Forelimb muscle (tissue), 1 donor: ENCODE measurements around the gene ZNF583. TPM values are rescaled to one million over a fixed set of nuclear protein-coding genes. Genes with fewer than 3 reads are reported as not detected.

ENCODE experiments used
- DNase-seq: peaks from one replicate; pipeline ENCODE4 v3.0.0-alpha.2; 2013; ENCODE audit warnings: low read depth
- polyA plus RNA-seq: library from polyadenylated mRNA; unstranded; fragments of 120-200 nt; gene quantifications from one replicate; pipeline ENCODE4 v1.2.1, GENCODE V29; 2013; ENCODE audit not compliant: insufficient read length

Gene ZNF583
- polyA plus RNA-seq, 1 donor = 6.2 TPM

- DNase-seq = no peak
Measured at GRCh38 chr19:56474308-56474707, 70.2 kb downstream of the ZNF583 start.

GRCh38 chr19:56476093-56476492 is 72.0 kb downstream of the ZNF583 start:
- DNase-seq = no peak

Other genes with a start within 250 kb of the ZNF583 start
- not detected for gene GALP, start 228.3 kb upstream of the ZNF583 start, polyA plus RNA-seq
- gene ZSCAN5B, start 206.5 kb upstream of the ZNF583 start, polyA plus RNA-seq = not detected
- not detected for gene ZSCAN5C, start 202.1 kb upstream of the ZNF583 start, polyA plus RNA-seq
- 1.8 TPM for gene EDDM13, start 131.6 kb upstream of the ZNF583 start, polyA plus RNA-seq
- gene ZSCAN5A, start 89.5 kb upstream of the ZNF583 start, polyA plus RNA-seq = 6.0 TPM
- 6.9 TPM for gene ZNF582, start 10.8 kb upstream of the ZNF583 start, polyA plus RNA-seq
- gene ZNF667, start 73.0 kb downstream of the ZNF583 start, polyA plus RNA-seq = 11.3 TPM
- gene ZNF471, start 103.5 kb downstream of the ZNF583 start, polyA plus RNA-seq = 16.0 TPM
- gene ZFP28, start 134.6 kb downstream of the ZNF583 start, polyA plus RNA-seq = 11.1 TPM
- 4.6 TPM for gene ZNF470, start 163.1 kb downstream of the ZNF583 start, polyA plus RNA-seq
- gene ZNF71, start 191.0 kb downstream of the ZNF583 start, polyA plus RNA-seq = 6.9 TPM
- 1.7 TPM for gene SMIM17, start 238.8 kb downstream of the ZNF583 start, polyA plus RNA-seq